Stimulated activated CD4-positive, alpha-beta T cell treated with anti-CD3 and anti-CD28 coated beads, TNF-alpha, amount 100 ng/mL, for 4 hours (primary cell): ENCODE measurements around the gene KIF24.
"Not testable (repeated sequence)": the region's sequence is repeated elsewhere in the genome, so short reads cannot be mapped to it uniquely, and the experiment has no call there.

Source experiments
- DNase-seq, 3 experiments: peaks; one replicate each; pipeline ENCODE4 v3.0.0-alpha.2; 2020; ENCODE audit warnings: low read depth in 3 of 3

The KIF24 gene

GRCh38 chr9:34328987-34329832 lies at the start of gene KIF24, which contains the start of gene NUDT2:
TSS of gene KIF24 (minus strand) at chr9:34329268. CDS start at chr9:34311346, 17,922 bp downstream.
TSS of gene NUDT2 (plus strand) at chr9:34329569. CDS start at chr9:34339040, 9,471 bp downstream.
- DNase-seq = peak; percentile 80 to 90 (median 88)

- DNase-seq = no peak
Measured at GRCh38 chr9:34378376-34379060, 49.5 kb upstream of the KIF24 start.

GRCh38 chr9:34377404-34377746 lies 48.3 kb upstream of the KIF24 start:
- no peak for DNase-seq

GRCh38 chr9:34376596-34377403 lies 47.7 kb upstream of the KIF24 start, which contains the start of gene MYORG:
TSS of gene MYORG (minus strand) at chr9:34376898. CDS start at chr9:34372943, 3,955 bp downstream.
- DNase-seq = peak; percentile 89 to 92 (median 89)

- DNase-seq = no peak
Measured at GRCh38 chr9:34375901-34376595, 47.0 kb upstream of the KIF24 start.

- DNase-seq = no peak
Measured at GRCh38 chr9:34374905-34375552, 46.0 kb upstream of the KIF24 start.

- no peak for DNase-seq
Measured at GRCh38 chr9:34374339-34374738, 45.3 kb upstream of the KIF24 start.

GRCh38 chr9:34373749-34374148 lies 44.7 kb upstream of the KIF24 start:
- no peak for DNase-seq

- DNase-seq = no peak
Measured at GRCh38 chr9:34372467-34373011, 43.5 kb upstream of the KIF24 start.

- no peak for DNase-seq
Measured at GRCh38 chr9:34371886-34372466, 42.9 kb upstream of the KIF24 start.

- DNase-seq = no peak
Measured at GRCh38 chr9:34370970-34371880, 42.2 kb upstream of the KIF24 start.

- no peak for DNase-seq
Measured at GRCh38 chr9:34370335-34370969, 41.4 kb upstream of the KIF24 start.

GRCh38 chr9:34369636-34370035 lies 40.6 kb upstream of the KIF24 start:
- DNase-seq = no peak

- not testable (repeated sequence) for DNase-seq
Measured at GRCh38 chr9:34368796-34369195, 39.7 kb upstream of the KIF24 start.

GRCh38 chr9:34367751-34368410 lies 38.8 kb upstream of the KIF24 start:
- DNase-seq = not testable (repeated sequence)

GRCh38 chr9:34366365-34366764 lies 37.3 kb upstream of the KIF24 start:
- DNase-seq = no peak

GRCh38 chr9:34365282-34365681 lies 36.2 kb upstream of the KIF24 start:
- no peak for DNase-seq
